Measurements from ENCODE around the gene LLGL2. TPM values are rescaled to one million over a fixed set of nuclear protein-coding genes. Genes with fewer than 3 reads are reported as not detected.
A peak's percentile ranks its signal among the peaks of the same experiment; 100 is the strongest.

LLGL2 gene
- total RNA-seq, 4 donors from 2014 or later, result 221 to 563 (median 300) TPM

- peak within 1 kb of the TSS; percentile 80 to 91 (median 86) for H3K27ac ChIP-seq
- peaks cover 0 to 12% (median 0%) of the 10 kb centered on the region in 3 donors for H3K36me3 ChIP-seq
- peak; percentile 83 to 98 (median 95) for DNase-seq
- H3K4me1 ChIP-seq, result peaks cover 3 to 48% (median 23%) of the 10 kb centered on the region in 4 donors
- peak; percentile 91 to 99 (median 99) for TF ChIP-seq CTCF (IDR thresholded peaks at IDR 0.05)
- TF ChIP-seq POLR2A (IDR thresholded peaks at IDR 0.05), result peak in 1 of 2 donors; percentile 21
- no peaks in the 10 kb centered on the region for H3K9me3 ChIP-seq
- H3K4me3 ChIP-seq, result peak within 1 kb of the TSS; percentile 86 to 94 (median 92)
- H3K27me3 ChIP-seq, result no peaks in the 10 kb centered on the region
These were observed 9.8 kb upstream of the LLGL2 start, which contains the start of gene CASKIN2 for GRCh38 chr17:75515496-75516254. CASKIN2 (minus strand) TSS chr17:75515537; CDS start chr17:75513804, 1,733 bp downstream.

GRCh38 chr17:75516255-75516618 is 9.3 kb upstream of the LLGL2 start, which contains the start of gene TSEN54:
TSEN54 (plus strand) TSS chr17:75516528; CDS start chr17:75516561, 33 bp downstream.
- DNase-seq, result peak; percentile 90 to 98 (median 98)
- Histone ChIP-seq H3K27ac (peak within 1 kb of the TSS; percentile 80 to 91 (median 86)), H3K36me3 (peaks cover 0 to 15% (median 0%) of the 10 kb centered on the region in 3 donors), H3K27me3 (no peaks in the 10 kb centered on the region), H3K4me3 (peak within 1 kb of the TSS; percentile 86 to 94 (median 92)), H3K9me3 (no peaks in the 10 kb centered on the region), H3K4me1 (peaks cover 3 to 45% (median 23%) of the 10 kb centered on the region in 4 donors)
- TF ChIP-seq POLR2A (IDR thresholded peaks at IDR 0.05), result peak; percentile 3 to 49
- TF ChIP-seq CTCF (IDR thresholded peaks at IDR 0.05), result no peak

GRCh38 chr17:75516619-75517296 is 8.7 kb upstream of the LLGL2 start:
- Histone ChIP-seq H3K4me3 (peak overlapping the region; percentile 86 to 94 (median 92)), H3K4me1 (peaks cover 3 to 40% (median 23%) of the 10 kb centered on the region in 4 donors), H3K27ac (peak overlapping the region; percentile 73 to 91 (median 86)), H3K27me3 (no peaks in the 10 kb centered on the region), H3K36me3 (peaks cover 0 to 20% (median 0%) of the 10 kb centered on the region in 3 donors), H3K9me3 (no peaks in the 10 kb centered on the region)
- DNase-seq, result peak in 2 of 3 donors; percentile 37 to 60
- TF ChIP-seq CTCF (IDR thresholded peaks at IDR 0.05) (no peak), POLR2A (IDR thresholded peaks at IDR 0.05) (no peak)

- peaks cover 0 to 26% (median 0%) of the 10 kb centered on the region in 3 donors for H3K36me3 ChIP-seq
- DNase-seq, result peak; percentile 53 to 81 (median 76)
- H3K9me3 ChIP-seq, result no peaks in the 10 kb centered on the region
- H3K4me1 ChIP-seq, result peaks cover 3 to 33% (median 23%) of the 10 kb centered on the region in 4 donors
- peak in 5 of 6 experiments; percentile 21 to 65 (median 57) for TF ChIP-seq CTCF (IDR thresholded peaks at IDR 0.05)
- peak in 1 of 2 donors; percentile 41 for TF ChIP-seq POLR2A (IDR thresholded peaks at IDR 0.05)
- H3K27ac ChIP-seq, result peak overlapping the region; percentile 73 to 91 (median 86)
- peak overlapping the region; percentile 86 to 94 (median 92) for H3K4me3 ChIP-seq
- no peaks in the 10 kb centered on the region for H3K27me3 ChIP-seq
These were observed 8.1 kb upstream of the LLGL2 start for GRCh38 chr17:75517297-75517865.

GRCh38 chr17:75518201-75518600 is 7.3 kb upstream of the LLGL2 start:
- peaks cover 3 to 30% (median 23%) of the 10 kb centered on the region in 4 donors for H3K4me1 ChIP-seq
- H3K9me3 ChIP-seq, result no peaks in the 10 kb centered on the region
- DNase-seq, result peak in 2 of 3 donors; percentile 50 to 70
- H3K27me3 ChIP-seq, result no peaks in the 10 kb centered on the region
- H3K36me3 ChIP-seq, result peaks cover 0 to 30% (median 0%) of the 10 kb centered on the region in 3 donors
- peak overlapping the region; percentile 46 to 91 (median 80) for H3K27ac ChIP-seq
- H3K4me3 ChIP-seq, result peak overlapping the region in 1 of 4 donors; percentile 8
- TF ChIP-seq POLR2A (IDR thresholded peaks at IDR 0.05) (peak in 1 of 2 donors; percentile 11), CTCF (IDR thresholded peaks at IDR 0.05) (no peak)
